ENCODE measurements around the gene TBPL2. TPM values are rescaled to one million over a fixed set of nuclear protein-coding genes. Genes with fewer than 3 reads are reported as not detected.
A peak's percentile ranks its signal among the peaks of the same experiment; 100 is the strongest.
"Not testable (repeated sequence)": the region's sequence is repeated elsewhere in the genome, so short reads cannot be mapped to it uniquely, and the experiment has no call there.

The TBPL2 gene
- total and polyA plus RNA-seq, 4 experiments from 2014 or later, result not detected

DNA sequence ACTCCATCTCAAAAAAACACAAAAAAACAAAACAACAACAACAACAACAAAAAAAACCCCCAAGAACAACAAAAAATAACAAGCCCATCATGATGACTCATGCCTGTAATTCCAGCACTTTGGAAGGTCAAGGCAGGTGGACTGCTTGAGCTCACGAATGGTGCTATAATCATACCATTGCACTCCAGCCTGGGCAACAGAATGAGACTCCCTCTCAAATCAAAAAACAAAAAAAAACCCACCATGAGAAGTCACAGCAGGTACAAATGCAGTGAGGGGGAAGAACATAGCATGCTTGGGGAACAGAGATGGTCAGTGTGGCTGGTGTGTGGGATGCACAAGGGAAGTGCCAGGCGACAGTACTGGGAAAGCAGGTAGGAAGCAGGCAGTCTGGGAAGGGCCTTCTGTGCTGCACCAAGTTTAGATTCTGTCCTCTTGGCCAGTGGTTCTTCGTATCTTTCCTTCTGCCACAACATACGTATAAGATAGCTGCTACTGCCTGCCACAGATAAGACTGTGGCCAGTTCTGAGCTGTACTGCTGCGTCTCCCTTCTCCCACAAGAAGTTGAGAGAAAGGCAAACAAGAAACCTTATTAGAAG lies 56.8 kb downstream of the TBPL2 start:
- Mint-ChIP-seq H3K4me1 (peaks cover 22 to 32% (median 25%) of the 10 kb centered on the region in 4 donors), H3K36me3 (peaks cover 58 to 69% of the 10 kb centered on the region in 2 donors), H3K27ac (peak overlapping the region in 3 of 7 donors; percentile 30 to 85 (median 55)), H3K27me3 (no peaks in the 10 kb centered on the region), H3K9me3 (no peaks in the 10 kb centered on the region), H3K4me3 (peak overlapping the region in 2 of 8 donors; percentile 40 to 60)
- DNase-seq, result no peak
- Histone ChIP-seq H3K4me1 (ENCODE audit: insufficient read depth, low read length) (peaks cover 19% of the 10 kb centered on the region), H3K27me3 (ENCODE audit: insufficient read depth, low read length) (no peaks in the 10 kb centered on the region), H3K27ac (ENCODE audit: low read depth, low read length) (no peak overlapping the region), H3K36me3 (ENCODE audit: insufficient read depth, low read length) (peaks cover 16% of the 10 kb centered on the region), H3K4me3 (ENCODE audit: low read length in 2 of 2) (no peak overlapping the region), H3K9me3 (ENCODE audit: control insufficient read depth in 1 of 2, low read length in 2 of 2) (no peaks in the 10 kb centered on the region)
- ChIA-PET POLR2A (ENCODE audit: partially characterized antibody) (no interaction called here), CTCF (ENCODE audit: partially characterized antibody) (interaction anchor here (1.1 to 2.1 kb wide), 5 partner anchors 9 to 118 kb away, joined by 3 to 5 read pairs (median 5); no protein-coding TSS in a partner anchor)
- intact Hi-C loops (cut with micrococcal nuclease), result no loop called here

DNA sequence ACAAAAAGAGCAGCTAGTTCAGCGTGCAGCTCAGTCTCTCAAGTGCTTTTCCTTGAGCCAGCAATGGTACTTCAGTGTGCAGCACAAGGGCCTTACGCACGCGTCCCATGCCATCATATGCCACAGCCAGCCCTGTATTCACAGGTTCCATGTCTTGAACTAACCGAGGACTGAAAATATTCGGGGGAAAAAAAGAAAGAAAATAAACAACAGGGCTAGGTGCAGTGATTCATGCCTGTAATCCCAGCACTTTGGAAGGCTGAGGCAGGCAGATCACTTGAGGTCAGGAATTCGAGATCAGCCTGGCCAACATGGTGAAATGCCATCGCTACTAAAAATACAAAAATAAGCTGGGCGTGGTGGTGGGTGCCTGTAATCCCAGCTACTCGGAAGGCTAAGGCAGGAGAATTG lies 57.4 kb downstream of the TBPL2 start:
- Mint-ChIP-seq H3K4me1 (peaks cover 21 to 30% (median 22%) of the 10 kb centered on the region in 4 donors), H3K36me3 (peaks cover 56 to 70% of the 10 kb centered on the region in 2 donors), H3K27ac (peak overlapping the region in 1 of 7 donors; percentile 35)
- CTCF ChIA-PET (ENCODE audit: partially characterized antibody), result interaction anchor here (1.6 to 2.1 kb wide), 4 partner anchors 27 to 117 kb away, joined by 4 to 5 read pairs (median 5); no protein-coding TSS in a partner anchor
- H3K9me3 Mint-ChIP-seq; H3K9me3 ChIP-seq (ENCODE audit: control insufficient read depth in 1 of 2, low read length in 2 of 2); H3K27ac ChIP-seq (ENCODE audit: low read depth, low read length); H3K27me3 Mint-ChIP-seq; H3K4me3 ChIP-seq (ENCODE audit: low read length in 2 of 2); DNase-seq; POLR2A ChIA-PET (ENCODE audit: partially characterized antibody); H3K4me3 Mint-ChIP-seq; intact Hi-C loops (cut with micrococcal nuclease); H3K27me3 ChIP-seq (ENCODE audit: insufficient read depth, low read length): not testable (repeated sequence)
- Histone ChIP-seq H3K4me1 (ENCODE audit: insufficient read depth, low read length) (peaks cover 19% of the 10 kb centered on the region), H3K36me3 (ENCODE audit: insufficient read depth, low read length) (peaks cover 16% of the 10 kb centered on the region)

DNA sequence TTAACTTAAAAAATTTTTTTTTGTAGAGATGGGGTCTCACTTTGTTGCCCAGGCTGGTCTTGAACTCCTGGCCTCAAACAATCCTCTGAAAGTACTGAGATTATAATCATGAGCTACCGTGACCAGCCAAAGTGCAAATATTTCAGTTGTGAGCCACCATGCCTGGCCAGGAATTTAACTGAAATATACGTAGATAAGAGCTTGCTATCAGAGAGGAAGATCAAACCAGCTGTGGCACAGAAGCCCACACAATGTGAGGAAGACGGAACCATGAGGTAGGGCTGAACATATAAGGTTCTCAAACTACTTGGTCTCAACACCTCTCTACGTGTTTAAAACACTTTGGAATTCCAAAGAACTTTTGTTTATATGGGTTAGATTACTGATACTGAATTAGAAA lies 57.9 kb downstream of the TBPL2 start:
- intact Hi-C loops (cut with micrococcal nuclease), result no loop called here
- Histone ChIP-seq H3K36me3 (ENCODE audit: insufficient read depth, low read length) (peaks cover 19% of the 10 kb centered on the region), H3K4me3 (ENCODE audit: low read length in 2 of 2) (no peak overlapping the region), H3K9me3 (ENCODE audit: control insufficient read depth in 1 of 2, low read length in 2 of 2) (no peaks in the 10 kb centered on the region), H3K27ac (ENCODE audit: low read depth, low read length) (no peak overlapping the region), H3K4me1 (ENCODE audit: insufficient read depth, low read length) (peaks cover 19% of the 10 kb centered on the region), H3K27me3 (ENCODE audit: insufficient read depth, low read length) (no peaks in the 10 kb centered on the region)
- Mint-ChIP-seq H3K4me1 (peaks cover 18 to 26% (median 20%) of the 10 kb centered on the region in 4 donors), H3K27me3 (no peaks in the 10 kb centered on the region), H3K9me3 (no peaks in the 10 kb centered on the region), H3K4me3 (no peak overlapping the region), H3K36me3 (peaks cover 59 to 73% of the 10 kb centered on the region in 2 donors), H3K27ac (no peak overlapping the region)
- POLR2A ChIA-PET (ENCODE audit: partially characterized antibody), result no interaction called here
- CTCF ChIA-PET (ENCODE audit: partially characterized antibody), result interaction anchor here (1.4 to 2.2 kb wide), 6 partner anchors 9 to 116 kb away, joined by 3 to 10 read pairs (median 4); no protein-coding TSS in a partner anchor
- DNase-seq, result no peak

DNA sequence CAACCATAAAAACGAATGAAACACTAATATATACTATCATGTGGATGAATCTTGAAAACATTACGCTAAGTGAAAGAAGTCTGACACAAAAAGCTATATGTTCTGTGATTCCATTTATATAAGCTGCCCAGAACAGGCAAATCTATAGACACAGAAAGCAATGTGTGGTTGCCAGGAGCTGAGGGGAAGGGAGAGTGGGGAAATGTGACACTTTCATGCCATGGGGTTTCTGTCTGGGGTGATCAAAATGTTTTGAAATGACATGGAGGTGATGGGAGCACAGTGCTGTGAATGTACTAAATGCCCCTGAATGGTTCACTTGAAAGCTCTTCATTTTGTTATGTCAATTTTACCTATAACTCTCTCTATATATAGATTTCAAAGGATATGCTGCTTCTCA lies 58.9 kb downstream of the TBPL2 start:
- CTCF ChIA-PET (ENCODE audit: partially characterized antibody), result interaction anchor here (1.4 to 2.2 kb wide), 3 partner anchors 9 to 65 kb away, joined by 3 to 10 read pairs (median 3); no protein-coding TSS in a partner anchor
- peaks cover 24% of the 10 kb centered on the region for H3K36me3 ChIP-seq (ENCODE audit: insufficient read depth, low read length)

DNA sequence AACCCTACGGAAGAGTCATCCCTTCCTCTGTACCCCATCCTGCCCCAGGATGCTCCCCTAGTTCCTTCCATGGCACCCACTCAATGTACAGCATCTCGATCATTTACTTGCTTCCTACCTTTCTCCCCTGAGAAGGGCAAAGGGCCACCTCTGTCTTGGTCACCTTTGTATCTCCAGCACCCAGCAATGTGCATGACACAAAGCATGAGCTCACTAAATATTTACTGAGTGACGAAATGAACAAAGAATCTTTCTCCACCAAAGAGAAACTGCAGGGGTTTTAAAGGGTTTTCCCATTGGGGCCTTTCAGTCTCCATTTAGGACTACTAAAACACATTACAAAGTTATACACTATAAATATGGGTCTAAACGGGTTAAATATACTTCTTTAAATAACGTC lies 59.4 kb downstream of the TBPL2 start:
- no peaks in the 10 kb centered on the region for H3K9me3 Mint-ChIP-seq
- no peaks in the 10 kb centered on the region for H3K27me3 ChIP-seq (ENCODE audit: insufficient read depth, low read length)
- peaks cover 29% of the 10 kb centered on the region for H3K36me3 ChIP-seq (ENCODE audit: insufficient read depth, low read length)
- H3K27ac ChIP-seq (ENCODE audit: low read depth, low read length), result no peak overlapping the region
- intact Hi-C loops (cut with micrococcal nuclease), result no loop called here
- ChIA-PET POLR2A (ENCODE audit: partially characterized antibody) (interaction anchor here (0.9 kb wide), 1 partner anchor 10 kb away, joined by 3 read pairs; no protein-coding TSS in a partner anchor), CTCF (ENCODE audit: partially characterized antibody) (interaction anchor here (0.6 to 2.2 kb wide), 4 partner anchors 8 to 214 kb away, joined by 3 to 10 read pairs (median 3); no protein-coding TSS in a partner anchor)
- no peaks in the 10 kb centered on the region for H3K9me3 ChIP-seq (ENCODE audit: control insufficient read depth in 1 of 2, low read length in 2 of 2)
- peaks cover 5 to 13% (median 10%) of the 10 kb centered on the region in 4 donors for H3K4me1 Mint-ChIP-seq
- H3K4me1 ChIP-seq (ENCODE audit: insufficient read depth, low read length), result peaks cover 7% of the 10 kb centered on the region
- H3K4me3 Mint-ChIP-seq, result no peak overlapping the region
- H3K27ac Mint-ChIP-seq, result peak overlapping the region in 1 of 7 donors; percentile 17
- H3K4me3 ChIP-seq (ENCODE audit: low read length in 2 of 2), result no peak overlapping the region
- DNase-seq, result no peak
- H3K36me3 Mint-ChIP-seq, result peaks cover 66 to 75% of the 10 kb centered on the region in 2 donors
- no peaks in the 10 kb centered on the region for H3K27me3 Mint-ChIP-seq

More for the DNA sequence above, 58.9 kb downstream of the TBPL2 start:
- no peak overlapping the region for H3K4me3 ChIP-seq (ENCODE audit: low read length in 2 of 2)
- H3K9me3 ChIP-seq (ENCODE audit: control insufficient read depth in 1 of 2, low read length in 2 of 2), result no peaks in the 10 kb centered on the region
- POLR2A ChIA-PET (ENCODE audit: partially characterized antibody), result interaction anchor here (0.9 kb wide), 1 partner anchor 10 kb away, joined by 3 read pairs; no protein-coding TSS in a partner anchor
- no peak overlapping the region for H3K27ac ChIP-seq (ENCODE audit: low read depth, low read length)
- no peaks in the 10 kb centered on the region for H3K27me3 ChIP-seq (ENCODE audit: insufficient read depth, low read length)
- intact Hi-C loops (cut with micrococcal nuclease), result no loop called here
- no peak overlapping the region for H3K4me3 Mint-ChIP-seq
- peaks cover 61 to 75% of the 10 kb centered on the region in 2 donors for H3K36me3 Mint-ChIP-seq
- peaks cover 9 to 17% (median 12%) of the 10 kb centered on the region in 4 donors for H3K4me1 Mint-ChIP-seq
- H3K4me1 ChIP-seq (ENCODE audit: insufficient read depth, low read length), result peaks cover 12% of the 10 kb centered on the region
- DNase-seq, result no peak
- H3K27ac Mint-ChIP-seq, result peak overlapping the region in 1 of 7 donors; percentile 72
- H3K27me3 Mint-ChIP-seq, result no peaks in the 10 kb centered on the region
- H3K9me3 Mint-ChIP-seq, result no peaks in the 10 kb centered on the region

DNA sequence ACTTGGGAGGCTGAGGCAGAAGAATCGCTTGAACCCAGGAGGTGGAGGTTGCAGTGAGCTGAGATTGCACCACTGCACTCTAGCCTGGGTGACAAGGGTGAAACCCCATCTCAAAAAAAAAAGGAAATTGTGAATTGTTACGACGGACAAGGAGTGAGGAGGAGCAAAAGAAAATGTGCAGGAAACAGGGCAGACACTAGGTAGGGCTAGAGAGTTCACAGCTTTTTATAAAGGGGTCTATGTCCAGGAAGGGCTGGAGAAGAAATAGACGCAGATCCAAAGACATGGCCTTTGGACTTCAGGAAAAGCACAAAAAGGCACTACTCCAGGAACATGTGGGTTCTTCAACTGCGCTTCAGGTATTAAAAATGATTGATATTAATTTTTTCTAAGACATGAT lies 63.2 kb downstream of the TBPL2 start:
- ChIA-PET POLR2A (ENCODE audit: partially characterized antibody) (no interaction called here), CTCF (ENCODE audit: partially characterized antibody) (interaction anchor here (1.2 kb wide), 1 partner anchor 68 kb away, joined by 3 read pairs; no protein-coding TSS in a partner anchor)
- Mint-ChIP-seq H3K27ac (peak overlapping the region in 2 of 7 donors; percentile 26 to 66), H3K4me1 (peaks cover 28 to 45% (median 32%) of the 10 kb centered on the region in 4 donors), H3K9me3 (no peaks in the 10 kb centered on the region), H3K4me3 (no peak overlapping the region), H3K36me3 (peaks cover 50 to 58% of the 10 kb centered on the region in 2 donors), H3K27me3 (no peaks in the 10 kb centered on the region)
- no peak overlapping the region for H3K4me3 ChIP-seq (ENCODE audit: low read length in 2 of 2)
- no peak overlapping the region for H3K27ac ChIP-seq (ENCODE audit: low read depth, low read length)
- H3K36me3 ChIP-seq (ENCODE audit: insufficient read depth, low read length), result peaks cover 30% of the 10 kb centered on the region
- no peaks in the 10 kb centered on the region for H3K27me3 ChIP-seq (ENCODE audit: insufficient read depth, low read length)
- H3K9me3 ChIP-seq (ENCODE audit: control insufficient read depth in 1 of 2, low read length in 2 of 2), result no peaks in the 10 kb centered on the region
- intact Hi-C loops (cut with micrococcal nuclease), result no loop called here
- no peak for DNase-seq
- H3K4me1 ChIP-seq (ENCODE audit: insufficient read depth, low read length), result peaks cover 33% of the 10 kb centered on the region

DNA sequence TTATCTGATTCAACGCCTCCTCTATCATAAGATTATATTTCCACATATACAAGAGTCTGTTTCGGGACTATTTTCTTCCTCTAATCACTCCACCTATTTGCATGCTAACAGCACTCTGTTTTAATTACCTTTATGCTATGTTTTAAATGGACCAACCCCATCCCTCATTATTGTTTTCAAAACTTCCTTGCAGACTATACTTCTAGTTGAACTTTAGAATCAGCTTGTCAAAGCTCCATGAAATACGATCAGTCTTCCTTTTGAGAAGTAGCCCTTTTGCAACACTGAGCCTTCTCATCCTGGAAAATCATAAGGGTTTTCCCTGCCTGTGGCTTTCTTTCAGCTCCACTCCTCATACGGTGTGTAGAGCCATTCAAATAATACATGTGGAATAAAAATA lies 65.6 kb downstream of the TBPL2 start:
- H3K9me3 ChIP-seq (ENCODE audit: control insufficient read depth in 1 of 2, low read length in 2 of 2), result no peaks in the 10 kb centered on the region
- Mint-ChIP-seq H3K4me1 (peaks cover 32 to 49% (median 37%) of the 10 kb centered on the region in 4 donors), H3K27ac (peak overlapping the region; percentile 64 to 98 (median 89)), H3K36me3 (peaks cover 39 to 50% of the 10 kb centered on the region in 2 donors), H3K27me3 (no peaks in the 10 kb centered on the region), H3K4me3 (peak overlapping the region in 7 of 8 donors; percentile 23 to 87 (median 52)), H3K9me3 (no peaks in the 10 kb centered on the region)
- H3K4me3 ChIP-seq (ENCODE audit: low read length in 2 of 2), result peak overlapping the region in 1 of 2 donors; percentile 18
- intact Hi-C loops (cut with micrococcal nuclease), result loop anchor here (5.0 kb wide), 2 partner anchors 37 to 38 kb away; partner anchors contain the start of gene ATG14
- H3K4me1 ChIP-seq (ENCODE audit: insufficient read depth, low read length), result peaks cover 33% of the 10 kb centered on the region
- POLR2A ChIA-PET (ENCODE audit: partially characterized antibody), result interaction anchor here (0.6 to 2.8 kb wide), 10 partner anchors 11 to 103 kb away, joined by 3 to 14 read pairs (median 4); partner anchors contain the start of gene ATG14
- peaks cover 21% of the 10 kb centered on the region for H3K36me3 ChIP-seq (ENCODE audit: insufficient read depth, low read length)
- DNase-seq, result no peak
- CTCF ChIA-PET (ENCODE audit: partially characterized antibody), result interaction anchor here (1.0 to 3.7 kb wide), 8 partner anchors 10 to 163 kb away, joined by 3 to 20 read pairs (median 4); partner anchors contain the start of gene FBXO34
- no peaks in the 10 kb centered on the region for H3K27me3 ChIP-seq (ENCODE audit: insufficient read depth, low read length)
- H3K27ac ChIP-seq (ENCODE audit: low read depth, low read length), result peak overlapping the region; percentile 33
